HT1080 (cell line): ENCODE measurements around the gene PCDHGB1. TPM values are rescaled to one million over a fixed set of nuclear protein-coding genes. Genes with fewer than 3 reads are reported as not detected.
"Not testable (repeated sequence)": the region's sequence is repeated elsewhere in the genome, so short reads cannot be mapped to it uniquely, and the experiment has no call there.

ENCODE experiments used
- DNase-seq: peaks from one replicate; pipeline ENCODE4 v3.0.0-alpha.2; 2015; ENCODE audit warnings: low read depth
- total RNA-seq: library from RNA; depleted of rRNA; stranded (reverse); fragments of >200 nt; shearing (Covaris generic); gene quantifications from 2 replicates; pipeline ENCODE4 v1.2.3, GENCODE V29; 2014; rRNA removed

PCDHGB1 gene
- total RNA-seq, 1 experiment from 2014 or later, result 1.4 TPM

DNA sequence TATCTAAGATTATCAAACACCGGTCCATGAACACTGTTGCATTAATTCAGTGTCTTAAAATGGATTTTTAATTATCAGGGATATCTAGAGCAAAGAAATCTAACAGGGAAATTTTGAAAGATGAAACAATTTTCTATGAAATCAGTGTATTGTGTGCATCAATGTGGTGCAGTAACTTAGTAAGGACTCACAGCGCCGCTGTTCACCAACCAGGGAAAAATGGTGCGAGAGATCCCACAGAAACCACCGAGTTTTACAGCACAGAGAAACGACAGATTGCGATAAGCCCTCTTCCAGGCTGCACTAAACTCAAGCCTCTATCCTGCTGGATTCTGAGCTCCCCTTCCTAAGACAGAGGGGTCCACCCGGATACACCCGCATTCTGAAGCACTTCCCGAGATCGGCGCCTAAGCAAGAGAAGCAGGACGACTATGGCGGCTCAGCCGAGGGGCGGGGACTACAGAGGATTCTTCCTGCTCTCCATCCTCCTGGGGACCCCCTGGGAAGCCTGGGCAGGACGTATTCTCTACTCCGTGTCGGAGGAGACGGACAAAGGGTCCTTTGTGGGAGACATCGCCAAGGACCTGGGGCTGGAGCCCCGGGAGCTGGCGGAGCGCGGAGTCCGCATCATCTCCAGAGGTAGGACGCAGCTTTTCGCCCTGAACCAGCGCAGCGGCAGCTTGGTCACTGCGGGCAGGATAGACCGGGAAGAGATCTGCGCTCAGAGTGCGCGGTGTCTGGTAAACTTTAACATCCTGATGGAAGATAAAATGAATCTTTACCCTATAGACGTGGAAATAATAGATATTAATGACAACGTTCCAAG is 32.8 kb downstream of the PCDHGB1 start, which contains the start of gene PCDHGA7:
Gene PCDHGA7, plus strand, starts transcription at position 274 of the 826 bp plus-strand sequence. Its CDS starts 158 bp downstream, at position 432.
- DNase-seq, result no peak

DNA sequence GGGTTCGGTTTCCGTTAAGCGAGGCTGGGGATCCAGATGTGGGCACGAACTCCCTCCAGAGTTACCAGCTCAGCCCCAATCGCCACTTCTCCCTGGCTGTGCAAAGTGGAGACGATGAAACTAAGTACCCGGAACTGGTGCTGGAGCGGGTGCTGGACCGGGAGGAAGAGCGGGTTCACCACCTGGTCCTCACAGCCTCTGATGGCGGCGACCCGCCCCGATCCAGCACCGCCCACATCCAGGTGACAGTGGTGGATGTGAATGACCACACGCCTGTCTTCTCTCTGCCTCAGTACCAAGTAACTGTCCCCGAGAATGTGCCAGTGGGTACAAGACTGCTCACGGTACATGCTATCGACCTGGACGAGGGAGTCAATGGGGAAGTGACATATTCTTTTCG is 33.4 kb downstream of the PCDHGB1 start:
- DNase-seq, result no peak

GRCh38 chr5:141384471-141385267 is 34.8 kb downstream of the PCDHGB1 start:
- DNase-seq, result no peak

- DNase-seq, result peak; percentile 66
Measured at GRCh38 chr5:141387557-141388311, 37.8 kb downstream of the PCDHGB1 start, which contains the start of gene PCDHGB4. PCDHGB4 (plus strand) TSS chr5:141387698; CDS start chr5:141387885, 187 bp downstream.

GRCh38 chr5:141388661-141389060 is 38.8 kb downstream of the PCDHGB1 start:
- DNase-seq, result no peak

DNA sequence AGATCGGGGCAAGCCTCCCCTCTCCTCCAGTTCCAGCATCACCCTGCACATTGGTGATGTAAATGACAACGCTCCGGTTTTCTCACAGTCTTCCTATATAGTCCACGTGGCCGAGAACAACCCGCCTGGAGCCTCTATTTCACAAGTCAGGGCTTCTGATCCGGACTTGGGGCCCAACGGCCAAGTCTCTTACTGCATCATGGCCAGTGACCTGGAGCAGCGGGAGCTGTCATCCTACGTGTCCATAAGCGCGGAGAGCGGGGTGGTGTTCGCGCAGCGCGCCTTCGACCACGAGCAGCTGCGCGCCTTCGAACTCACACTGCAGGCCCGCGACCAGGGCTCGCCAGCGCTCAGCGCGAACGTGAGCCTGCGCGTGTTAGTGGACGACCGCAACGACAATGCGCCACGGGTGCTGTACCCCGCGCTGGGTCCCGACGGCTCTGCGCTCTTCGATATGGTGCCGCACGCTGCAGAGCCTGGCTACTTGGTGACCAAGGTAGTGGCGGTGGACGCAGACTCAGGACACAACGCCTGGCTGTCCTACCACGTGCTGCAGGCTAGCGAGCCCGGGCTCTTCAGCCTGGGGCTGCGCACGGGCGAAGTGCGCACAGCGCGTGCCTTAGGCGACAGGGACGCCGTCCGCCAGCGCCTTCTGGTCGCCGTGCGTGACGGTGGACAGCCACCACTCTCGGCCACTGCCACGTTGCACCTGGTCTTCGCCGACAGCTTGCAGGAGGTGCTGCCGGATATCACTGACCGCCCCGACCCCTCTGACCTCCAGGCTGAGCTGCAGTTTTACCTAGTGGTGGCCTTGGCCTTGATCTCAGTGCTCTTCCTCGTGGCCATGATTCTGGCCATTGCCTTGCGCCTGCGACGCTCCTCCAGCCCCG is 39.5 kb downstream of the PCDHGB1 start:
- no peak for DNase-seq

- no peak for DNase-seq
Measured at GRCh38 chr5:141392429-141393198, 42.7 kb downstream of the PCDHGB1 start, which contains the start of gene PCDHGA8. PCDHGA8 (plus strand) TSS chr5:141392633; CDS start chr5:141392814, 181 bp downstream.

DNA sequence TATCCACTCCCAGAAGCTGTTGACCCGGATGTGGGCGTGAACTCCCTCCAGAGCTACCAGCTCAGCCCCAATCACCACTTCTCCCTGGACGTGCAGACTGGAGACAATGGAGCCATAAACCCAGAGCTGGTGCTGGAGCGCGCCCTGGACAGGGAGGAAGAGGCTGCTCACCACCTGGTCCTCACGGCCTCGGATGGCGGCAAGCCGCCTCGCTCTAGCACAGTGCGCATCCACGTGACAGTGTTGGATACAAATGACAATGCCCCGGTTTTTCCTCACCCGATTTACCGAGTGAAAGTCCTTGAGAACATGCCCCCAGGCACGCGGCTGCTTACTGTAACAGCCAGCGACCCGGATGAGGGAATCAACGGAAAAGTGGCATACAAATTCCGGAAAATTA is 43.4 kb downstream of the PCDHGB1 start:
- DNase-seq, result no peak

DNA sequence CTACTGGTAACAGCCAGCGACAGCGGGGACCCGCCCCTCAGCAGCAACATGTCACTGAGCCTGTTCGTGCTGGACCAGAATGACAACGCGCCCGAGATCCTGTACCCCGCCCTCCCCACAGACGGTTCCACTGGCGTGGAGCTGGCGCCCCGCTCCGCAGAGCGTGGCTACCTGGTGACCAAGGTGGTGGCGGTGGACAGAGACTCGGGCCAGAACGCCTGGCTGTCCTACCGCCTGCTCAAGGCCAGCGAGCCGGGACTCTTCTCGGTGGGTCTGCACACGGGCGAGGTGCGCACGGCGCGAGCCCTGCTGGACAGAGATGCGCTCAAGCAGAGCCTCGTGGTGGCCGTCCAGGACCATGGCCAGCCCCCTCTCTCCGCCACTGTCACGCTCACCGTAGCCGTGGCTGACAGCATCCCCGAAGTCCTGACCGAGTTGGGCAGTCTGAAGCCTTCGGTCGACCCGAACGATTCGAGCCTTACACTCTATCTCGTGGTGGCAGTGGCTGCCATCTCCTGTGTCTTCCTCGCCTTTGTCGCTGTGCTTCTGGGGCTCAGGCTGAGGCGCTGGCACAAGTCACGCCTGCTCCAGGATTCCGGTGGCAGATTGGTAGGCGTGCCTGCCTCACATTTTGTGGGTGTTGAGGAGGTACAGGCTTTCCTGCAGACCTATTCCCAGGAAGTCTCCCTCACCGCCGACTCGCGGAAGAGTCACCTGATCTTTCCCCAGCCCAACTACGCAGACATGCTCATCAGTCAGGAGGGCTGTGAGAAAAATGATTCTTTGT is 44.7 kb downstream of the PCDHGB1 start:
- DNase-seq, result not testable (repeated sequence)

GRCh38 chr5:141397756-141398551 is 48.1 kb downstream of the PCDHGB1 start, which contains the start of gene PCDHGB5:
PCDHGB5 (plus strand) TSS chr5:141397947; CDS start chr5:141398128, 181 bp downstream.
- DNase-seq, result not testable (repeated sequence)

GRCh38 chr5:141398608-141399007 is 48.7 kb downstream of the PCDHGB1 start:
- DNase-seq, result no peak

DNA sequence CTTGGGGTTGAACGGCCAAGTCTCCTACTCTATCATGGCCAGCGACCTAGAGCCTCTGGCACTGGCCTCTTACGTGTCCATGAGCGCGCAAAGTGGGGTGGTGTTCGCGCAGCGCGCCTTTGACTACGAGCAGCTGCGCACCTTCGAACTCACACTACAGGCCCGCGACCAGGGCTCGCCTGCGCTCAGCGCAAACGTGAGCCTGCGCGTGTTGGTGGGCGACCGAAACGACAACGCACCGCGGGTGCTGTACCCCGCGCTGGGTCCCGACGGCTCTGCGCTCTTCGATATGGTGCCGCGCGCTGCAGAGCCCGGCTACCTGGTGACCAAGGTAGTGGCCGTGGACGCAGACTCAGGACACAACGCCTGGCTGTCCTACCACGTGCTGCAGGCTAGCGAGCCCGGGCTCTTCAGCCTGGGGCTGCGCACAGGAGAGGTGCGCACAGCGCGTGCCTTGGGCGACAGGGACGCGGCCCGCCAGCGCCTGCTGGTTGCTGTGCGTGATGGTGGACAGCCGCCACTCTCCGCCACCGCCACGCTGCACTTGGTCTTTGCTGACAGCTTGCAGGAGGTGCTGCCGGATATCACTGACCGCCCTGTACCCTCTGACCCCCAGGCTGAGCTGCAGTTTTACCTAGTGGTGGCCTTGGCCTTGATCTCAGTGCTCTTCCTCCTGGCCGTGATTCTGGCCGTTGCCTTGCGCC is 49.8 kb downstream of the PCDHGB1 start:
- no peak for DNase-seq

Other genes with a start within 250 kb of the PCDHGB1 start
- gene PCDHB3, start 249.6 kb upstream of the PCDHGB1 start, total RNA-seq, result 0.03 TPM in 1 of 2 replicates, not detected in the other
- not detected in 2 replicates for gene PCDHB4, start 228.3 kb upstream of the PCDHGB1 start, total RNA-seq
- 0.10 and 0.90 TPM in 2 replicates for gene PCDHB5, start 214.9 kb upstream of the PCDHGB1 start, total RNA-seq
- 0.13 and 0.27 TPM in 2 replicates for gene PCDHB6, start 200.0 kb upstream of the PCDHGB1 start, total RNA-seq
- gene PCDHB7, start 177.5 kb upstream of the PCDHGB1 start, total RNA-seq, result 0.05 TPM in 1 of 2 replicates, not detected in the other
- gene PCDHB8, start 172.3 kb upstream of the PCDHGB1 start, total RNA-seq, result not detected in 2 replicates
- 0.03 TPM in 1 of 2 replicates, not detected in the other for gene PCDHB16, start 167.7 kb upstream of the PCDHGB1 start, total RNA-seq
- 0.40 TPM in 1 of 2 replicates, not detected in the other for gene PCDHB9, start 162.9 kb upstream of the PCDHGB1 start, total RNA-seq
- 0.11 TPM in 1 of 2 replicates, not detected in the other for gene PCDHB10, start 157.7 kb upstream of the PCDHGB1 start, total RNA-seq
- not detected in 2 replicates for gene PCDHB11, start 150.5 kb upstream of the PCDHGB1 start, total RNA-seq
- gene PCDHB12, start 141.4 kb upstream of the PCDHGB1 start, total RNA-seq, result not detected in 2 replicates
- gene PCDHB13, start 136.2 kb upstream of the PCDHGB1 start, total RNA-seq, result 0.06 TPM in 1 of 2 replicates, not detected in the other
- gene PCDHB14, start 126.8 kb upstream of the PCDHGB1 start, total RNA-seq, result 0.03 and 0.08 TPM in 2 replicates
- 0.03 and 0.10 TPM in 2 replicates for gene PCDHB15, start 104.7 kb upstream of the PCDHGB1 start, total RNA-seq
- gene SLC25A2, start 46.0 kb upstream of the PCDHGB1 start, total RNA-seq, result not detected in 2 replicates
- gene TAF7, start 29.3 kb upstream of the PCDHGB1 start, total RNA-seq, result 42.6 and 48.1 TPM in 2 replicates
- gene PCDHGA1, start 19.6 kb upstream of the PCDHGB1 start, total RNA-seq, result 0.07 and 0.32 TPM in 2 replicates
- 0.27 and 0.84 TPM in 2 replicates for gene PCDHGA2, start 11.3 kb upstream of the PCDHGB1 start, total RNA-seq
- gene PCDHGA3, start 6.3 kb upstream of the PCDHGB1 start, total RNA-seq, result 0.10 and 0.14 TPM in 2 replicates
- 0.71 and 0.73 TPM in 2 replicates for gene PCDHGA4, start 4.9 kb downstream of the PCDHGB1 start, total RNA-seq
- gene PCDHGB2, start 9.9 kb downstream of the PCDHGB1 start, total RNA-seq, result 0.69 and 0.77 TPM in 2 replicates
- 0.07 and 0.21 TPM in 2 replicates for gene PCDHGA5, start 14.1 kb downstream of the PCDHGB1 start, total RNA-seq
- 0.80 and 1.5 TPM in 2 replicates for gene PCDHGB3, start 20.1 kb downstream of the PCDHGB1 start, total RNA-seq
- gene PCDHGA6, start 23.8 kb downstream of the PCDHGB1 start, total RNA-seq, result 0.20 and 1.2 TPM in 2 replicates
- 0.03 and 0.11 TPM in 2 replicates for gene PCDHGA7, start 32.6 kb downstream of the PCDHGB1 start, total RNA-seq
- 9.9 and 10.2 TPM in 2 replicates for gene PCDHGB4, start 37.6 kb downstream of the PCDHGB1 start, total RNA-seq
- 0.17 and 0.61 TPM in 2 replicates for gene PCDHGA8, start 42.5 kb downstream of the PCDHGB1 start, total RNA-seq
- 0.37 and 0.55 TPM in 2 replicates for gene PCDHGB5, start 47.8 kb downstream of the PCDHGB1 start, total RNA-seq
- 0.23 and 0.29 TPM in 2 replicates for gene PCDHGA9, start 52.7 kb downstream of the PCDHGB1 start, total RNA-seq
- gene PCDHGB6, start 57.9 kb downstream of the PCDHGB1 start, total RNA-seq, result 0.10 and 0.20 TPM in 2 replicates
- gene PCDHGA10, start 62.9 kb downstream of the PCDHGB1 start, total RNA-seq, result 0.80 and 0.90 TPM in 2 replicates
- 0.47 and 0.53 TPM in 2 replicates for gene PCDHGB7, start 67.6 kb downstream of the PCDHGB1 start, total RNA-seq
- gene PCDHGA11, start 71.0 kb downstream of the PCDHGB1 start, total RNA-seq, result 0.42 and 0.50 TPM in 2 replicates
- gene PCDHGA12, start 80.4 kb downstream of the PCDHGB1 start, total RNA-seq, result 0.66 and 0.70 TPM in 2 replicates
- 36.5 and 44.6 TPM in 2 replicates for gene PCDHGC3, start 125.9 kb downstream of the PCDHGB1 start, total RNA-seq
- 0.14 and 0.33 TPM in 2 replicates for gene PCDHGC4, start 134.9 kb downstream of the PCDHGB1 start, total RNA-seq
- 0.87 and 1.4 TPM in 2 replicates for gene PCDHGC5, start 139.0 kb downstream of the PCDHGB1 start, total RNA-seq